Naive thymus-derived CD4-positive, alpha-beta T cell (primary cell): ENCODE measurements around the gene IRF4. TPM values are rescaled to one million over a fixed set of nuclear protein-coding genes. Genes with fewer than 3 reads are reported as not detected.

Experiments
- ATAC-seq: fragments of 150-1000 bp; cut with Tn5 transposase; 2 replicates; pipeline ENCODE4 v1.10.0; 2021; ENCODE audit warnings: mild to moderate bottlenecking, moderate library complexity
- CTCF ChIA-PET: fragments of 350-600 bp; sonication (Branson Sonifier 250); formaldehyde crosslinking; loops from one replicate; lab custom pipeline; 2021; ENCODE audit warnings: antibody characterized with exemption; lab: Charles Lee
- POLR2A ChIA-PET: fragments of 350-600 bp; sonication (Branson Sonifier 250); formaldehyde crosslinking; loops from one replicate; lab custom pipeline; 2021; ENCODE audit warnings: antibody characterized with exemption, inconsistent platforms; lab: Charles Lee
- DNase-seq, 9 donors: peaks; one replicate each; pipeline versions ENCODE4 v3.0.0 to v3.0.0-alpha.2; 2020 to 2022; ENCODE audit warnings: mixed read lengths in 1 of 9
- H3K27ac ChIP-seq: one replicate; pipeline ENCODE4 v1.7.0; 2013; ENCODE audit warnings: mild to moderate bottlenecking, low read depth, low read length, moderate library complexity
- H3K27me3 ChIP-seq, 2 donors: one replicate each; pipeline ENCODE4 v1.7.0; 2013; ENCODE audit warnings: low read length in 2 of 2, mild to moderate bottlenecking in 2 of 2, moderate library complexity in 2 of 2; ENCODE audit not compliant: control insufficient read depth in 2 of 2, insufficient read depth in 2 of 2
- H3K36me3 ChIP-seq, 3 experiments: 1 replicate in 2 of 3; 2 replicates in 1 of 3; pipeline ENCODE4 v1.7.0; 2013; ENCODE audit warnings: low read length in 3 of 3, mild to moderate bottlenecking in 3 of 3, moderate library complexity in 1 of 3; ENCODE audit not compliant: insufficient read depth in 3 of 3, control insufficient read depth in 2 of 3
- H3K4me1 ChIP-seq, 2 donors: one replicate each; pipeline ENCODE4 v1.7.0; 2013; ENCODE audit warnings: low read length in 2 of 2, mild to moderate bottlenecking in 2 of 2, moderate library complexity in 1 of 2; ENCODE audit not compliant: control insufficient read depth in 2 of 2, insufficient read depth in 2 of 2
- H3K4me3 ChIP-seq: 2 replicates; pipeline ENCODE4 v1.7.0; 2013; ENCODE audit warnings: mild to moderate bottlenecking, low read length
- H3K9me3 ChIP-seq, 3 experiments: 1 replicate in 2 of 3; 2 replicates in 1 of 3; pipeline ENCODE4 v1.7.0; 2013; ENCODE audit warnings: low read length in 3 of 3; ENCODE audit not compliant: control insufficient read depth in 2 of 3
- H3K27ac Mint-ChIP-seq, 9 donors: one replicate each; pipeline ENCODE4 v1.8.0; 2020 to 2022; ENCODE audit warnings: mixed read lengths in 9 of 9, mild to moderate bottlenecking in 8 of 9, moderate library complexity in 5 of 9, inconsistent platforms in 2 of 9
- H3K27me3 Mint-ChIP-seq, 5 donors: one replicate each; pipeline ENCODE4 v1.8.0; 2021 to 2022; ENCODE audit warnings: mixed read lengths in 5 of 5, mild to moderate bottlenecking in 1 of 5
- H3K36me3 Mint-ChIP-seq, 5 donors: one replicate each; pipeline ENCODE4 v1.8.0; 2020 to 2022; ENCODE audit warnings: mixed read lengths in 5 of 5, mild to moderate bottlenecking in 3 of 5, inconsistent platforms in 1 of 5
- H3K4me1 Mint-ChIP-seq, 7 donors: one replicate each; pipeline ENCODE4 v1.8.0; 2020 to 2022; ENCODE audit warnings: mixed read lengths in 7 of 7, mild to moderate bottlenecking in 3 of 7, inconsistent platforms in 1 of 7
- H3K4me3 Mint-ChIP-seq, 10 donors: one replicate each; pipeline ENCODE4 v1.8.0; 2020 to 2022; ENCODE audit warnings: mild to moderate bottlenecking in 10 of 10, mixed read lengths in 10 of 10, moderate library complexity in 6 of 10, inconsistent platforms in 2 of 10
- H3K9me3 Mint-ChIP-seq, 11 donors: one replicate each; pipeline ENCODE4 v1.8.0; 2020 to 2022; ENCODE audit warnings: mixed read lengths in 11 of 11, mild to moderate bottlenecking in 4 of 11, inconsistent platforms in 1 of 11, moderate library complexity in 1 of 11
- intact Hi-C, 2 donors: fragments of 100-400 bp; cut with micrococcal nuclease; formaldehyde crosslinking; loops; one replicate each; pipeline ENCODE4 v1.15.1; 2023
- polyA plus RNA-seq, 2 donors: library from polyadenylated mRNA; unstranded; fragments of 300-500 nt; fragmentation: Illumina TruSeq; gene quantifications; one replicate each; pipeline ENCODE4 v1.2.3, GENCODE V29; 2021
- total RNA-seq, 6 experiments: library from RNA in 5 of 6; stranded (reverse) in 5 of 6; gene quantifications; 1 replicate in 5 of 6; 2 replicates in 1 of 6; pipeline ENCODE4 v1.2.3 and lab custom pipeline; 2021 to 2026

The IRF4 gene
- total and polyA plus RNA-seq, 7 experiments from 2014 or later = 3.2 to 175 (median 13.0) TPM

GRCh38 chr6:388202-388903 lies 3.2 kb upstream of the IRF4 start:
- CTCF ChIA-PET = interaction anchor here (0.9 to 1.7 kb wide), 6 partner anchors 57 to 1009 kb away, joined by 3 to 5 read pairs (median 3); no protein-coding TSS in a partner anchor
- no peak overlapping the region for H3K27ac ChIP-seq
- POLR2A ChIA-PET = interaction anchor here (1.0 to 1.3 kb wide), 2 partner anchors 15 to 135 kb away, joined by 3 to 4 read pairs; no protein-coding TSS in a partner anchor
- peaks cover 11 to 36% (median 20%) of the 10 kb centered on the region in 7 donors for H3K4me1 Mint-ChIP-seq
- H3K9me3 ChIP-seq = no peaks in the 10 kb centered on the region
- no peak for ATAC-seq
- H3K36me3 ChIP-seq = peaks cover 0 to 11% (median 0%) of the 10 kb centered on the region in 3 experiments
- DNase-seq = no peak
- peaks cover 0 to 8% (median 0%) of the 10 kb centered on the region in 5 donors for H3K36me3 Mint-ChIP-seq
- H3K4me3 Mint-ChIP-seq = no peak overlapping the region
- H3K9me3 Mint-ChIP-seq = no peaks in the 10 kb centered on the region
- peaks cover 13 to 16% of the 10 kb centered on the region in 2 donors for H3K4me1 ChIP-seq
- H3K27ac Mint-ChIP-seq = peak overlapping the region in 3 of 9 donors; percentile 28 to 54 (median 38)
- intact Hi-C loops = loop anchor here (2.0 to 10.0 kb wide), 7 partner anchors 50 to 1009 kb away; no protein-coding TSS in a partner anchor
- no peak overlapping the region for H3K4me3 ChIP-seq
- no peaks in the 10 kb centered on the region for H3K27me3 ChIP-seq
- peaks cover 0 to 26% (median 8%) of the 10 kb centered on the region in 5 donors for H3K27me3 Mint-ChIP-seq

- no peak for DNase-seq
- intact Hi-C loops = loop anchor here (1.0 to 10.0 kb wide), 14 partner anchors 15 to 1008 kb away; no protein-coding TSS in a partner anchor
- Mint-ChIP-seq H3K36me3 (peaks cover 0 to 13% (median 4%) of the 10 kb centered on the region in 5 donors), H3K27me3 (peaks cover 0 to 28% (median 7%) of the 10 kb centered on the region in 5 donors), H3K9me3 (no peaks in the 10 kb centered on the region), H3K4me3 (peak overlapping the region in 6 of 10 donors; percentile 66 to 100 (median 94)), H3K27ac (peak overlapping the region in 8 of 9 donors; percentile 4 to 98 (median 66)), H3K4me1 (peaks cover 19 to 42% (median 27%) of the 10 kb centered on the region in 7 donors)
- CTCF ChIA-PET = interaction anchor here (0.9 to 2.1 kb wide), 6 partner anchors 15 to 204 kb away, joined by 3 to 10 read pairs (median 4); no protein-coding TSS in a partner anchor
- H3K36me3 ChIP-seq = peaks cover 0 to 11% (median 0%) of the 10 kb centered on the region in 3 experiments
- ATAC-seq = no peak
- no peaks in the 10 kb centered on the region for H3K27me3 ChIP-seq
- no peaks in the 10 kb centered on the region for H3K9me3 ChIP-seq
- H3K4me1 ChIP-seq = peaks cover 13 to 16% of the 10 kb centered on the region in 2 donors
- POLR2A ChIA-PET = interaction anchor here (0.7 to 1.5 kb wide), 5 partner anchors 9 to 134 kb away, joined by 3 to 4 read pairs (median 3); no protein-coding TSS in a partner anchor
- H3K27ac ChIP-seq = no peak overlapping the region
- no peak overlapping the region for H3K4me3 ChIP-seq
These were observed 2.4 kb upstream of the IRF4 start for GRCh38 chr6:389143-389542.

- intact Hi-C loops = loop anchor here (1.0 to 10.0 kb wide), 21 partner anchors 15 to 1008 kb away; partner anchors contain the start of gene EXOC2 (in 2 of the 2)
- H3K4me3 ChIP-seq = peak overlapping the region; percentile 12
- H3K9me3 ChIP-seq = no peaks in the 10 kb centered on the region
- POLR2A ChIA-PET = interaction anchor here (0.7 to 1.5 kb wide), 5 partner anchors 8 to 134 kb away, joined by 3 to 4 read pairs (median 3); no protein-coding TSS in a partner anchor
- ATAC-seq = peak; percentile 46
- H3K27me3 ChIP-seq = no peaks in the 10 kb centered on the region
- no peaks in the 10 kb centered on the region for H3K9me3 Mint-ChIP-seq
- peak in 6 of 9 donors; percentile 33 to 69 (median 56) for DNase-seq
- CTCF ChIA-PET = interaction anchor here (0.7 to 2.1 kb wide), 7 partner anchors 10 to 204 kb away, joined by 3 to 10 read pairs (median 4); no protein-coding TSS in a partner anchor
- peaks cover 0 to 27% (median 5%) of the 10 kb centered on the region in 5 donors for H3K27me3 Mint-ChIP-seq
- peaks cover 13 to 16% of the 10 kb centered on the region in 2 donors for H3K4me1 ChIP-seq
- peaks cover 20 to 43% (median 27%) of the 10 kb centered on the region in 7 donors for H3K4me1 Mint-ChIP-seq
- no peak overlapping the region for H3K27ac ChIP-seq
- peaks cover 0 to 11% (median 0%) of the 10 kb centered on the region in 3 experiments for H3K36me3 ChIP-seq
- peaks cover 0 to 13% (median 4%) of the 10 kb centered on the region in 5 donors for H3K36me3 Mint-ChIP-seq
- H3K27ac Mint-ChIP-seq = peak overlapping the region; percentile 4 to 98 (median 63)
- H3K4me3 Mint-ChIP-seq = peak overlapping the region; percentile 53 to 100 (median 76)
These were observed 1.9 kb upstream of the IRF4 start for GRCh38 chr6:389622-390021.

GRCh38 chr6:390914-391558 lies 516 bp upstream of the IRF4 start:
- Mint-ChIP-seq H3K4me1 (peaks cover 20 to 53% (median 31%) of the 10 kb centered on the region in 7 donors), H3K27ac (peak overlapping the region in 6 of 9 donors; percentile 61 to 98 (median 78)), H3K9me3 (no peaks in the 10 kb centered on the region), H3K4me3 (peak overlapping the region; percentile 88 to 100 (median 94)), H3K36me3 (peaks cover 0 to 24% (median 4%) of the 10 kb centered on the region in 5 donors), H3K27me3 (peaks cover 0 to 24% (median 3%) of the 10 kb centered on the region in 5 donors)
- no peaks in the 10 kb centered on the region for H3K9me3 ChIP-seq
- peak; percentile 29 for ATAC-seq
- H3K27ac ChIP-seq = peak overlapping the region; percentile 60
- H3K4me1 ChIP-seq = peaks cover 13 to 16% of the 10 kb centered on the region in 2 donors
- H3K27me3 ChIP-seq = no peaks in the 10 kb centered on the region
- DNase-seq = peak in 3 of 9 donors; percentile 22 to 36 (median 34)
- ChIA-PET CTCF (interaction anchor here (0.6 to 4.0 kb wide), 5 partner anchors 9 to 203 kb away, joined by 3 to 18 read pairs (median 4); no protein-coding TSS in a partner anchor), POLR2A (interaction anchor here (0.8 to 3.8 kb wide), 10 partner anchors 9 to 320 kb away, joined by 3 to 34 read pairs (median 6); no protein-coding TSS in a partner anchor)
- peak overlapping the region; percentile 72 for H3K4me3 ChIP-seq
- H3K36me3 ChIP-seq = peaks cover 0 to 15% (median 0%) of the 10 kb centered on the region in 3 experiments
- intact Hi-C loops = loop anchor here (1.0 to 5.0 kb wide), 13 partner anchors 8 to 991 kb away; partner anchors contain the start of genes EXOC2 (in 2 of the 2) and DUSP22 (in 1 of the 2)

GRCh38 chr6:392441-393390 lies 1.2 kb downstream of the IRF4 start:
- Mint-ChIP-seq H3K27me3 (peaks cover 0 to 20% (median 3%) of the 10 kb centered on the region in 5 donors), H3K36me3 (peaks cover 0 to 35% (median 4%) of the 10 kb centered on the region in 5 donors), H3K4me3 (peak overlapping the region; percentile 88 to 100 (median 96)), H3K9me3 (no peaks in the 10 kb centered on the region), H3K27ac (peak overlapping the region in 6 of 9 donors; percentile 21 to 97 (median 46)), H3K4me1 (peaks cover 28 to 65% (median 33%) of the 10 kb centered on the region in 7 donors)
- Histone ChIP-seq H3K4me3 (peak overlapping the region; percentile 72), H3K4me1 (peaks cover 13 to 16% of the 10 kb centered on the region in 2 donors), H3K27me3 (no peaks in the 10 kb centered on the region), H3K9me3 (no peaks in the 10 kb centered on the region), H3K27ac (peak overlapping the region; percentile 60), H3K36me3 (peaks cover 0 to 23% (median 0%) of the 10 kb centered on the region in 3 experiments)
- ChIA-PET POLR2A (interaction anchor here (0.8 to 3.8 kb wide), 16 partner anchors 8 to 318 kb away, joined by 3 to 34 read pairs (median 4); no protein-coding TSS in a partner anchor), CTCF (interaction anchor here (0.9 to 4.0 kb wide), 5 partner anchors 11 to 203 kb away, joined by 3 to 18 read pairs (median 4); no protein-coding TSS in a partner anchor)
- DNase-seq (peak in 7 of 9 donors; percentile 29 to 59 (median 36)), ATAC-seq (peak; percentile 25)
- intact Hi-C loops = loop anchor here (1.0 to 5.0 kb wide), 5 partner anchors 12 to 990 kb away; partner anchors contain the start of genes DUSP22 (in 1 of the 2) and EXOC2 (in 1 of the 2)
